HL-60 (cell line): Measurements from ENCODE around the gene VIPR2.

Source experiments
- DNase-seq, 2 experiments: peaks; one replicate each; pipeline ENCODE4 v3.0.0-alpha.2; 2010 to 2020; ENCODE audit warnings: low read depth in 1 of 2, low spot score in 1 of 2
- H3K27ac ChIP-seq: fragments of 250-450 bp; sonication (Bioruptor Pico); replicated peaks from 2 replicates; pipeline ENCODE4 v1.5.1; 2020; ENCODE audit warnings: mild to moderate bottlenecking, moderate library complexity
- H3K27me3 ChIP-seq: fragments of 250-450 bp; sonication (Bioruptor Pico); 2 replicates; pipeline ENCODE4 v1.5.1; 2021; ENCODE audit warnings: mild to moderate bottlenecking, moderate library complexity; ENCODE audit not compliant: insufficient read depth, poor library complexity, severe bottlenecking
- H3K4me3 ChIP-seq: replicated peaks from 2 replicates; pipeline ENCODE4 v1.5.1; 2011; ENCODE audit warnings: mild to moderate bottlenecking, control low read depth, low read length; ENCODE audit not compliant: insufficient read depth
- CTCF ChIP-seq: IDR thresholded peaks from one replicate; pipeline ENCODE4 v1.5.1; 2011; ENCODE audit warnings: low read length, control low read depth, inconsistent platforms; ENCODE audit not compliant: insufficient read depth
- GABPA ChIP-seq: IDR thresholded peaks from 2 replicates; pipeline ENCODE4 v1.6.1; 2012; ENCODE audit warnings: low read depth
- POLR2AphosphoS5 ChIP-seq: IDR thresholded peaks from 2 replicates; pipeline ENCODE4 v1.6.1; 2012; ENCODE audit warnings: low read depth
- REST ChIP-seq: IDR thresholded peaks from 2 replicates; pipeline ENCODE4 v1.6.1; 2012; ENCODE audit warnings: low read depth; ENCODE audit not compliant: insufficient replicate concordance
- SPI1 ChIP-seq: IDR thresholded peaks from 2 replicates; pipeline ENCODE4 v1.6.1; 2012; ENCODE audit warnings: low read depth, mild to moderate bottlenecking, borderline replicate concordance

The VIPR2 gene

GRCh38 chr7:159019111-159019510 is 125.6 kb downstream of the VIPR2 start:
- Histone ChIP-seq H3K4me3 (no peak overlapping the region), H3K27ac (no peak overlapping the region), H3K27me3 (no peaks in the 10 kb centered on the region)
- TF ChIP-seq CTCF (no peak), POLR2AphosphoS5 (no peak), SPI1 (no peak), GABPA (no peak), REST (no peak)
- DNase-seq: no peak

- Histone ChIP-seq H3K27me3 (no peaks in the 10 kb centered on the region), H3K4me3 (no peak overlapping the region), H3K27ac (no peak overlapping the region)
- DNase-seq: no peak
- no peak for TF ChIP-seq REST
- no peak for TF ChIP-seq CTCF
- TF ChIP-seq SPI1: no peak
- no peak for TF ChIP-seq GABPA
- TF ChIP-seq POLR2AphosphoS5: no peak
These were observed 126.9 kb downstream of the VIPR2 start for GRCh38 chr7:159017741-159018140.

- H3K27ac ChIP-seq: no peak overlapping the region
- no peak for DNase-seq
- H3K4me3 ChIP-seq: no peak overlapping the region
- TF ChIP-seq GABPA: no peak
- no peak for TF ChIP-seq SPI1
- TF ChIP-seq CTCF: no peak
- no peak for TF ChIP-seq POLR2AphosphoS5
- no peak for TF ChIP-seq REST
- no peaks in the 10 kb centered on the region for H3K27me3 ChIP-seq
These were observed 127.5 kb downstream of the VIPR2 start for GRCh38 chr7:159017210-159017609.
